HG03066 (cell line): ENCODE data around the gene MRTO4.
"Not testable (repeated sequence)": the region's sequence is repeated elsewhere in the genome, so short reads cannot be mapped to it uniquely, and the experiment has no call there.

ENCODE experiments used
- ATAC-seq: cut with Tn5 transposase; IDR thresholded peaks from one replicate; pipeline ENCODE4 v1.9.1; 2021; ENCODE audit warnings: low read depth; ENCODE audit not compliant: unreplicated experiment

Gene MRTO4

GRCh38 chr1:19222979-19223824 is 28.4 kb upstream of the MRTO4 start:
- no peak for ATAC-seq

- ATAC-seq, result no peak
These were observed 22.4 kb upstream of the MRTO4 start for GRCh38 chr1:19229229-19229628.

- no peak for ATAC-seq
These were observed 21.7 kb upstream of the MRTO4 start for GRCh38 chr1:19229828-19230325.

- ATAC-seq, result not testable (repeated sequence)
These were observed 19.7 kb upstream of the MRTO4 start for GRCh38 chr1:19231736-19232523.

GRCh38 chr1:19232524-19232846 is 19.1 kb upstream of the MRTO4 start:
- no peak for ATAC-seq

GRCh38 chr1:19234224-19234623 is 17.4 kb upstream of the MRTO4 start:
- ATAC-seq, result no peak

GRCh38 chr1:19239876-19240275 is 11.7 kb upstream of the MRTO4 start:
- ATAC-seq, result no peak

- peak; percentile 58 for ATAC-seq
These were observed 10.7 kb upstream of the MRTO4 start for GRCh38 chr1:19240673-19241538.

GRCh38 chr1:19250629-19251304 is 838 bp upstream of the MRTO4 start:
- ATAC-seq, result no peak

GRCh38 chr1:19254416-19254815 is 2.8 kb downstream of the MRTO4 start:
- ATAC-seq, result no peak

GRCh38 chr1:19255288-19255687 is 3.7 kb downstream of the MRTO4 start:
- no peak for ATAC-seq

- ATAC-seq, result not testable (repeated sequence)
These were observed 4.7 kb downstream of the MRTO4 start for GRCh38 chr1:19256301-19256700.

GRCh38 chr1:19257178-19257914 is 5.7 kb downstream of the MRTO4 start:
- no peak for ATAC-seq

- no peak for ATAC-seq
These were observed 6.7 kb downstream of the MRTO4 start for GRCh38 chr1:19258353-19258752.

- no peak for ATAC-seq
These were observed 8.9 kb downstream of the MRTO4 start for GRCh38 chr1:19260211-19261138.

GRCh38 chr1:19262047-19262446 is 10.4 kb downstream of the MRTO4 start:
- ATAC-seq, result no peak

GRCh38 chr1:19262744-19263143 is 11.1 kb downstream of the MRTO4 start:
- ATAC-seq, result no peak

- ATAC-seq, result no peak
These were observed 16.8 kb downstream of the MRTO4 start for GRCh38 chr1:19268445-19268844.
